KG1 (cell line): ENCODE data around the gene SETMAR.
"Not testable (repeated sequence)": the region's sequence is repeated elsewhere in the genome, so short reads cannot be mapped to it uniquely, and the experiment has no call there.

ENCODE experiments used
- DNase-seq: peaks from one replicate; lab custom pipeline; 2025; lab: John Stamatoyannopoulos, UW

The SETMAR gene

DNA sequence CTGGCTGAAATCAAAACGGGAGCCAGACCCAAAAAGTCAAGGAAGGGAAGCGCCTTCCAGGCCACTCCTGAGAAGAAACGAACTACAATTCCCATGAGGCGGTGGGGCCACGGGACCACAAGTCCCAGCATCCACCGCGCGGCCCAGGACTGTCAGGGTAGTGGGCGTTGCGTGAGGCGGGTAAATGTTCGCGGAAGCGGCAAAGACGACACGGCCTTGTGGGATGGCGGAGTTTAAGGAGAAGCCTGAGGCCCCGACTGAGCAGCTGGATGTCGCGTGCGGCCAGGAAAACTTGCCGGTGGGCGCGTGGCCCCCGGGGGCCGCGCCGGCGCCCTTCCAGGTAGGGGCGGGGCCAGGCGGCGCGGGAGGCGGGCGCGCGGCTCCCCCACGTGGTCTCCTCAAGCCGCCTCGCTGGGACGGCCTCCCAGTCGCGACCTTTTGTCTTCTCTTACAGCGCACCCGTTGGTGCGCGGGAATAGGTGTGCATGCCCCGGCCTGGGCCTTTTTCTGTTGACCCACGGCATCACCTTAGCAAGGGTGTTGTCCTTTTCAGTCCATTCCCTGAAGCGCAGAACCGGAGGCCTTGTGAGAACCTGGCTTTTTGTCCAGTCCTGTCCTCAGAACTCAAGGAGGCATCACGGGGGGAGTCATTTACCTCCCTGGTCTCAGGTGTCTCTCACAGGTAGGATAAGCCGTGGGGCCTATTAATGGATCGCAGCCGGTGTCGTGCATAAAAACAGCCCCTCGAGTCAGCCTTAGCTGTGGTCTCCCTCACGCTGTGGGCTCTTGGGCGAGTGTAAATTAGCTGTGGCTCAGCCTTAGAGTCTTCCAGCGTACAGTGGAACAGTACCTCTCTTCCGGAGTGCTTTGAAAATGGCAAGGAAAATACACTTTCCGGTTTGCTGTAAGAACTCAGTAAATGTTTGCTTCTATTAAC is at the start of gene SETMAR:
SETMAR (plus strand) TSS at position 183 of the 937 bp plus-strand sequence; CDS start at position 185, 2 bp downstream.
- DNase-seq = peak; percentile 75

DNA sequence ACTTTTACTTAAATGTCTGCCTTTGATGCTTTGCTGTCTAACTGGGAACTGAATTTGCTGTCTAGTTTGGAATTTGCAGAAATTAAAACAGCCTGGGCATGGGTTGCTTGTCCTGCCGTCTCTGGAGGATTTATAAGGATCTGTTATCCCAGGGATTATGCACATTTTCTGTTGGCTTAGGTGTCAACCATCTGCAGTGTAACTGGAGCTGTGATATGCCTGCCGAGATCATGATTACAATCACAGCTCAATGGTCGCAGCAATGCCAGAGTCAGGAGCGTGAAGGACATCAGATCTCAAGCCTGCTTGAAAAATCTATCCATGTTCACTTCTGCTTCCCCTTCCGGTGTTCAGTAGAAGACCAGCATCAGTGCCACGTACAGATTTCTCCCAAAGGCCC is 41.8 kb upstream of the SETMAR start:
- DNase-seq = no peak

DNA sequence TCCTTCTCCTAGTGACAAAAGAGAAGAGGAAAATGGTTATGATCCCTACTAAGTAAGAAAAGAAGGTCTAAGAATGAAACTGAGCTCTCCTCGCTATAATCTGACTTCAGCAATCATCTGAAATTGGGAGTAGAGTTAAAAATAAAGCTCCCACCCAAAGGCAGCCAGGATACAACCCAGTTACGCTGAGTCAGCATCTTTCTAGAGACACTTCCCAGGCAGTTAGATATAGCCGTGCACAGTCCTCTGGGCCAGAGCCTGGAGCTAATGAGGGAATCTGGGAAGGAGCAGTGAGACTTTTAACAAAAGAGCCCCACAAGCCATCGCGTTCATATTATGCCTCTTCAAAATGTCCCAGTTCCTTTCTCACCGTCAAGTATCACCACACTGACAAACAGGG is 39.1 kb upstream of the SETMAR start:
- DNase-seq = no peak

DNA sequence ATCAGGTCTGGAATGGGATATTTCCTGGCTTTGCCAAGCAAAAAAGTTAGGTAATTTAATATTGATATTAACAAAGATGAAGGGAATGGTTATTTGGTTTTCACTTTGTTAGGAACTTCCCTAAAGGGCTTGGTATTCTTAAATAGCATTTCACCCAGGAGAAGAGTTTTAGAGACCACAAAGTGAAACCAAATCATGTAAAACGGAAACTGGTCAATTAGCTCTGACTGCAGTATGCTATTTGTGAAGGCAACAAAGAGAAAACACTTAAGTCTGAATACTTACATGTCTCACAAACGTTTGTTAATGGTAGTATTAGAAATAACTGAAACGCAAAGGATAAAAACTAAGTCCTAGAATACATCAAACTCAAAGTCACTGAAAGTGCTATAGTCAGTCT is 32.4 kb upstream of the SETMAR start:
- no peak for DNase-seq

DNA sequence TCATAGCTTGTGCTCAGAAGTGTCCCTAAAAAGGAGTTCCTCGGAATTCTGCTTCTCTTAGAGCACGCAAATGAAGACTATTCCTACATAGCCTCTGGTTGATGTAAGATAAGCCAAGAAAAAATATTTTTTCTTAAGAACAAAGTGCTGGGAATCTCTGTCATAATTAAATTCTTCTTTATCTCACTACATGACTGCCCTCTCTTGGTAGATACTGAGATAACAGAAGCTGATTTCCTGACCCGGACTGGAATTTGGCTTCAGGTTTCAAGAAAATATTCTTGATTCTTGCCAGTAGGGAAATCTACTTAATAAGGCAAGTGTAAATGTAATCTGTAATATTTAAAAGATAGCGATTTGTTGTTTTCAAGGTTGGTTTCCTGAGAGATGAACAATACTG is 31.3 kb upstream of the SETMAR start:
- no peak for DNase-seq

DNA sequence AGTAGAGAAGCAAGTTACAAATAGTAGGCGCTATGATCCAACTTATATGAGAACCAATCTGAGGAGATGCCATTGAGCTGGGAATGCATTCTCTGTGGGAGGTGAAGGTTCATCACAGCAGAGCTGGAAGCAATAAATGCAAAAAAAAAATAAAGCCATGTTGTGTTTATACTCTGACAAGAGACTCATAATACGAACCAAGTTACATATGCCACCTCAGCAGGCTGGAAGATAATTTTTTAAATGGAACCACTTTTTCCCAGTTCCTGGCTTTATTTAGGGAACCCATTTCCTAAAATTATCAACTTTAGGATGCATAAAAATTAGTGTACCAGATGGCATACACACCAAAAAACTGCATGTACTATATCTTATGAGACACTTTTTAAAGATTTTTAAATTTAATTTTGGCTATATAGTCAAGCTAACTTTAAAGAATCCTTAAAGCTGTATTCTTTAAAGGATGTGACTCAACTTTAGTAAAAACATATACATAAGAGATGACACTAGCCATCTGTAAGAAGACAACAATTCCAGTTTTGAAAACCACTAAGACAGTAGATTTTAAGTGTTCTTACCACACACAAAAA is 23.6 kb upstream of the SETMAR start:
- DNase-seq = no peak

DNA sequence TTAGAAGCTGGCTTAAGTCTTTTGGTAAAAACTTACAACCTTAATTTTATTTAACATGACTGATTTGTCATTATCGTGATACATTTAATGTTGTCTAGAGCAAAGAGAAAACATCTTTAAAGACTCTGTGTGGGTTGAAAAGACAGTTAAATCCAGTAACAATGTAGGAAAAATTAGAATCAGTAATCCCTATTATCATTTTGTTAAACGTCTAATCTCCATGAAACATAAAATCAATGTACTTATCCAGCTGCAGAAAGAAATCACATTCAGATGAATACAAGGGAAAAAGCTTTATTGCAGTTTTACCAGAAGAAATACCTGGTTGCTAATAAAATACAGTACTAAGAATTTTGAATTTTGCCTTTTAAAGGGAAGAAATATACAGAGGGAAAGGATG is 21.2 kb upstream of the SETMAR start:
- DNase-seq = no peak

DNA sequence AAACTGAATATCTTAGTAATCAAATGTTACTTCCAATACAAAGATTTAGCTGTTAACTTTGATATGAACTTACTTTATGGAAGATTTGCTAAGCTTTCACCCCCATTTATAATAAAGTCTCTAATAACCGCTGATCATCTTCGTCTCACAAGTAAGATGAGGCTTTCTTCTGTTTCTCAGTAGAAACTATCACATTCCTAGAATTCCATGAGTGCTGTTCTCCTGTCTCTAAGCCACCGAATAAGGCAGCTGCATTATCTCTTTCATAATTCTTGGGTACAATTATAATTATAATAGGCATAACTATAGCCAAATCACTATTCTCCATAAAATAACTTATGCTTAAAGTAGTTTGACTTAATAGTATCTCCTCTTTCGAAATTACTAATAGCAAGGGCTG is 18.3 kb upstream of the SETMAR start:
- DNase-seq = no peak

DNA sequence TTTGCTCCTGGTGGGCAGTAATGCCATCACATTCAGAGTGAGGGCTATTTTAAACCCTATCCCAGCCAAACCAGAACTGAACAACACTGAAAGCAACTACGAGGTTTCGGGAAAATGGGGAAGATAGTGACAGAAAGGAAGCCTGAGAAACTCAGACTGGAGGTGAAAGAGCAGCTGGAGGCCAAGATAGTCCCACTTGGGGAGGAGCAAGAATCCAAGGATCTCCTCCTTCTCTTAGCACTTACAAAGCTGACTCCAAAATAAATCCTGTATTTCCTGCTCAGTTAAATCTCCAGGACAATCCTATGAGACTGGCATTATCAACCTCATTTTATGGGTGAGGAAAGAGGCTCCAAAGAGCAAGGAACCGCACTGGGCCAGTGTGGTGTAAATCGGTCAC is 14.1 kb upstream of the SETMAR start:
- DNase-seq = no peak

DNA sequence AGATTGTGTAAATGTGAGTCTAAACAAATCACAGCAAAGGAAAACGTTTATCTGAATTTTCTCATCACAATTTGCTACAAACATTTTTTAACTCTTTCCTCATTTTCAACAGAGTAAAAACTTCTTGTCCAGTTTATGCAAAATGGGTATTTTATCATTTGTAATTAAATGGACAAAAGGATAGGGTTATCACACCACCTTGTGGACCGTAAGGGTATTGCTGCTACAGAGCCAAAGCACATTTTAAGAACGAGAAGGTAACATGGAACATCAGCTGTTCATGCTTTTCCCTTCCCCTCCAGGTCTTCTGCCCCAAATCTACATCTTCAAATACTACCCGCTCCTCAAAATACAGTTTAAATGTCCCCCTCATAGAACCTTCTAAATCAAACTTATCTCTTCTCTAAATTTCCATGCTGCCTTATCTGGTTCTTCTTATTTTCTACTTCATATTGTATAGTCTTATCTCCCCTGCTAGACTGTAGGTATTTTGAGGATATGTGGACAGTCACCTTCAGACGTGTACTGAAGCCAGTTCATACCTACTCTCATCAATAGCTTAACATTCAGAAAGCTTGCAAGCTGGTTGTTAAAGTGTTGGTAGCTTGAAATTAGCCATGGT is 12.8 kb upstream of the SETMAR start:
- no peak for DNase-seq

DNA sequence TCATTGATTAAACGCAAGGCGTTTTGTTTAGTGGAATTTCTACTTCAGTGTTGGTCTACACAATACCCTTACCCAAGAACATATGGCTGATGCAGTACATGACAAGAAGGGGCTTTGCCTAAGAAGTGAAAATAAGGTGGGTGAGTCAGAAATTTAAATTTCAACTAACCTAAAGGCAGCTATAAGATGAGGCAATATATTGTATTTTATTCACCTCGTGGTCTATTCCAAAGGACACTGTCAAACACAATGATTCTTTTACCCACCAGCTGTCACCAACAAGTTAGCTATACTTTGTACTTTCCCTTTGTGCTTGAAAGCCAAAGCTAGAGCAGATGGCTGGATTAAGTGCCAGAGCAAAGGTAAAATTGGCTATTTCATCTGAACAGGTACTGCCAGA is 10.9 kb upstream of the SETMAR start:
- no peak for DNase-seq

DNA sequence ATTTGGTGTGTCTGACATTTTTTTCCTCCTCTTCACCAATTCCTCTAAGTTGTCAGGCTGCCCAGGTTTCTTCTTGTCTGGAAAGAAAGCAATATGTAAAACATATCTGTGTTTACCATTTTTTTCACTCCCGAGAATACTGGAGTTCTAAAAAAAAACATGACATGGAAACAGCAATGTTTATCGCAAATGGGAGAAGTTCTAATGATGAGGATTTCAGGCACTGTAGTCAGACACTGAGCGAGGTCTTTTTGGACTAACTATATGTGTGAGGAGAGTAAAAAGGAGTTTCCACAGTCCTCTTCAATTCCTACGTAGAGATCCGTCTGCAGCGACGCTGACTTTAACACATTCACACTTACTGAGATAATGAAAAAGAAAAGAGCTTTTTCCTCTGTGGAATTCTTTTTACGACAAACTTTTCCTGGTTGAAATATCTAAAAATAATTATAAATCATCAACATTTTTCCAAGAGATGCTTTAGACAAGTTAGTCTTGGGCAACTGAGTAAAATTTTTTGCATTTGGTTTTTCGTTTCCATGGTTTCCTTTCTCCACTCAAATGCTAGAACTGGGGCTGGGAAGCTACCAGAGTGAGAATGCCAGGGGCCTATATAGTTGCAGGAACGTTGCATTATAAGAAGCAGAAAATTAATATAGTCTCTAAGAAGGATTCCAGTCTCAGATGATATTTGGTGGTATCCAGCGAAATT is 8.4 kb upstream of the SETMAR start:
- no peak for DNase-seq

DNA sequence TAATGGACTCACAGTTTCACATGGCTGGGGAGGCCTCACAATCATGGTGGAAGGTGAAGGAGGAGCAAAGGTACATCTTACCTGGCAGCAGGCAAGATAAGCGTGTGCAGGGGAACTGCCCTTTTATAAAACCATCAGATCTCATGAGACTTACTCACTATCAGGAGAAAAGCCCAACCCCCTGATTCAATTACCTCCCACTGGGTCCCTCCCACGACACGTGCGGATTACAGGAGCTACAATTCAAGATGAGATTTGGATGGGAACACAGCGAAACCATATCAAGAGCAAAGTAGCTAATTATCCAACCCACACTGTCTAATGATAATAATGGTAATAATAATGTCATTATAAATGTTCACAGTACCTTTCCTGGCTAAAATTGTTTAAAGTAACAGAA is 6.7 kb upstream of the SETMAR start:
- DNase-seq = not testable (repeated sequence)

DNA sequence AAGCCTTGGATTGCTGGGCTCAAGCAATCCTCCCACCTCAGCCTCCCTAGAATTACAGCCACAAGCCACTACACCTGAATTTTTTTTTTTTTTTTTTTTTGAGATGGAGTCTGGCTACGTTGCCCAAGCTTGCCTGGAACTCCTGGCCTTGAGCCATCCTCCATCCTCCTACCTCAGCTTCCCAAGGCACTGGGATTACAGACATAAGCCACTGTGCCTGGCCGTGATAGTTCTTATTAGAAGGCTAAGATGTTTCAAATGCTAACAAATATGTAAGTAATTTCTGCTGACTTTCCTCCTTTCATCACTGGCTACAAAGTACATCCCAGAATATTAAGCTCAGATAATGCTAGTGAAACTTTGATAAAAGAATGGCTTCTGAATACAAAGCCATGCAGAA is 5.7 kb upstream of the SETMAR start:
- DNase-seq = no peak

DNA sequence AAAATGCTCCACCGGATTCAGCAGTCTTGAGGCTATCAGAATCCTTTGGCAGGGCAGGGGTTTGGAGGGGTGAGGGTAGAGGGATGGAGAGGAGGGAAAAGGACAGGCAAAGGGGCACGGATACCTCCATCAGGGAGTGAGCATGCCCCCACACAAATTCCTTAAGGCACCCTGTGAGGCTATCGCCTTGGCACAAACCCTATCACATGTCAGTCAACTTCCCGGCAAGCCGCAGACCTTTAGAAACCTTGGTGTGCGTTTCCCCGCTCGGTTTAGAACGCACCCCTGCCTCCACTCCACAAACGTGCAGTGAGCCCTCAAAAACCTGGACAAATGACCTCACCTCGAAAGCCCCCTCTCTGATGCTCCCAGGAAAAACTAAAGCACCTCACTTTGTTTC is 422 bp upstream of the SETMAR start:
- no peak for DNase-seq

DNA sequence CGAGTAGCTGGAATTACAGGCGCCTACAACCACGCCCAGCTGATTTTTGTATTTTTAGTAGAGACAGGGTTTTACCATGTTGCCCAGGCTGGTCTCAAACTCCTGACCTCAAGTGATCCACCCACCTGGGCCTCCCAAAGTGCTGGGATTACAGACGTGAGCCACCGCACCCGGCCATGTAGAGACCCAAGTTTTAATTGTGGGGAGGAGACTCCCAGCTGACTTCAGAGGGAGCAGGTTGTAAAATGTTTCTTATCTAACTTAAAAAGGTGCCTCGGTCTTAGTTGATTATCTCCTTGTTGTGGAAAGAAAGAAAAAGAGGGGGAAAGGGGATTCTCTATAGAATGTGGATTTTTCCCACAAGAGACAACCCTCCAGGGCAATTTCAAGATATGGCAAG is 2.0 kb downstream of the SETMAR start:
- DNase-seq = not testable (repeated sequence)

DNA sequence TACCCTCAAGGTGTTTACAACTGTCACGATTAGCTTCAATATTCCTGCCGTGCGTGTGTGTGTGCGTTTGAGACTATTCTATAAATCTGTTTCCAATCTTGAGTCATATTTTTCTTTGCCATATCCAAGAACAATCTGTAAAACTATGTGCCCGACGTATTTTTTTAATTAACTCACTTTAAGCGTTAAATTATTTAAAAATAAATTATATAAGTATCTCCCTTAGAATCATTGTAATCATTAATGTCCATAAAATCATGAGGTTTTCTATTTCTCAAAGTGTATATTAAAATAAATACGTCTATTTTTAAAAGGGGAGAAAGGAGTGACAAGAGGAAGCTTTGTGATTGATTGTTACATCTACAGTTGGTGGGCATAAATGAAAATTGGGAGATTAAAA is 2.9 kb downstream of the SETMAR start:
- DNase-seq = no peak

DNA sequence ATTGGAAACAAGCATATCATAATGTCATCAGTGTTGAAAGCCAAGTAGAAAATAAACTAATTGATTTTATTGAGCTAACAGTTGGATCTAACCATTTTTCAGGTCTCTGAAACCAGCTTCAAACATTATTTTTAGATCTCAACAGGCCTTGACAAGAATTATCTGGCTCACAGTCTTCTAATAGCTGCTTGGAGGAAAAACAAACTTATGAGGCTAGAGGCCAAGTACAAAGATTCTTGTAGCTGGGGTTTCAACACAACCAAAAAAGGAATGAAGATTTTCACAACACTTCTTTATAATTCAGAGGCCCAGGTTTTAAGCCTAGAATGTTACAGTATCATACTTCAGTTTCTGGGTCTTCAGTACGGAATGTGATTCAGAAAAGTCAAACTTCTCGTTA is 3.7 kb downstream of the SETMAR start:
- no peak for DNase-seq

DNA sequence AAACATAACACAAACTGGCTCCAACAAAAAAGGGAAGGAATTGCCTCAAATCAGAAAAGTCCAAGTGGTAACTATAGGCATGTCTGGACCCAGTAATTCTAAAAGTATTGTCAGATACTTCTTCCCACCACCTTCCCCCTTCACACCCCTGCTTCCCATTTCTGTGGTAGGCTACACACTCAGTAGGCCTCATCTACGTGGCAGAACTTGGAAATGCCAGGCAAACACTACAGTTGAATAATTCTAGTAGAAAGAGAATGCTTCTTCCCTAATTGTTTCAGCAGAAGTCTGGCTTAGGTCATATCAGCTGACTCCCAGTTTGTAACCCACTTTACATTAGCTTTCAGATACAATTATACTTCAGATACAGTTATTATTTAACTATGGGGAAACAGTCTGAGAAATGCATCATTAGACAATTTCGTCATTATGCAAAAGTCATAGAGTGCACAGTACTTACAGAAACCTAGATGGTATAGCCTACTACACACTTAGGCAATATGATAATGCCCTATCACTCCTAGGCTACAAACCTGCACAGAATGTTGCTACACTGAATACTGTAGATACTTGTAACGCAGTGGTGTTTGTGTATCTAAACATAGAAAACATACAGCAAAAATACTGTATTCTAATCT is 6.4 kb downstream of the SETMAR start:
- no peak for DNase-seq

DNA sequence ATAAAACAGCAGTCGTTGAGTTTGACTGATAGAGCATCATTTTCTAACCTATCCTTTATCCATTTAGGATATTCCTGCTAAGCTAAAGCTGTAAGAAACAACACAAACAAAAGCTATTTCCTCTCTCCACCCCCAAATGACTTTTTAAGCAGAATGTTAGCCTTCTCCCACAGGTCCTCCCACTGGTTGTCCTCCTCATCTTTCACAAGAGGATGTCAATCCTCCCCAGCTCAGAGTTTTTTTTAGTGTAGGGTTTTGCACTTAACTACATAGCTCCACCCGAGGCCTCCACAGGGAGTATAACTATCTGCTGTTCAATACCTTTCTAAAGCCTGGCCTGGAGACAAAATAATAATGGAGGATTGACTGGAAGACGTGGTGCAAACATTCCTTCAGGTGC is 7.8 kb downstream of the SETMAR start:
- no peak for DNase-seq

DNA sequence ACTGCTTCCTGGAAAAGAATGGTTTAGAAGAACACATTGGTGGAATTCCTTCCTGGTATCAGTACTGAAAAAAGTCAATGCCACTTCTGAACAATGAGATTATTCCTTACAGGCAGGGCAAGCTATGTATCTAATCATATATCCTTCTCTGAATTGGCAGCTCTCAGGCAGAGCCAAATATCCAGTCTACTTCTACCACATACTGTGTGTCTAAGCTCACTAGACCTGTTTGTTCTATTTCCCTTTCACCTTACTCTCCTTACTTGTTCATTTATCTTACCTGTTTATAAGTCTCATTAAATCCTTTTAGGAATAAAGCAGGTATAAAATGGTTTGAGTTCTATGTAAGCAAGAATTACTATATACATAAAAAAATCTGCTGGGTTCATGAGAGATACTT is 8.3 kb downstream of the SETMAR start:
- no peak for DNase-seq
